CD4-positive, alpha-beta T cell (primary cell): ENCODE results near the gene AKT2. TPM values are rescaled to one million over a fixed set of nuclear protein-coding genes. Genes with fewer than 3 reads are reported as not detected.
"Not testable (repeated sequence)": the region's sequence is repeated elsewhere in the genome, so short reads cannot be mapped to it uniquely, and the experiment has no call there.

Experiments
- ATAC-seq: fragments of 200-7000 bp; cut with Tn5 transposase; one replicate; pipeline ENCODE4 v1.10.0; 2022; ENCODE audit warnings: mild to moderate bottlenecking; ENCODE audit not compliant: poor library complexity
- CTCF ChIA-PET: fragments of 350-600 bp; sonication (Branson Sonifier 250); formaldehyde crosslinking; loops from one replicate; lab custom pipeline; 2021; ENCODE audit warnings: antibody characterized with exemption, inconsistent platforms; lab: Charles Lee
- POLR2A ChIA-PET: fragments of 350-600 bp; sonication (Branson Sonifier 250); formaldehyde crosslinking; loops from one replicate; lab custom pipeline; 2021; ENCODE audit warnings: antibody characterized with exemption, inconsistent platforms; lab: Charles Lee
- DNase-seq, 14 experiments: peaks; one replicate each; pipeline ENCODE4 v3.0.0-alpha.2; 2013 to 2020; ENCODE audit warnings: mixed read lengths in 2 of 14
- H3K27ac ChIP-seq, 2 donors: one replicate each; pipeline versions ENCODE4 v1.5.1 to v1.7.0; 2013; ENCODE audit warnings: low read length in 2 of 2, low read depth in 1 of 2, mild to moderate bottlenecking in 1 of 2
- H3K27me3 ChIP-seq, 2 experiments: 1 replicate in 1 of 2; 2 replicates in 1 of 2; pipeline versions ENCODE4 v1.6.1 to v1.7.0; 2013; ENCODE audit warnings: low read length in 2 of 2, control low read depth in 1 of 2, mild to moderate bottlenecking in 1 of 2, moderate library complexity in 1 of 2; ENCODE audit not compliant: insufficient read depth in 2 of 2, control insufficient read depth in 1 of 2
- H3K36me3 ChIP-seq: one replicate; pipeline ENCODE4 v1.6.1; 2013; ENCODE audit warnings: low read length, control low read depth; ENCODE audit not compliant: insufficient read depth
- H3K4me1 ChIP-seq: one replicate; pipeline ENCODE4 v1.6.1; 2013; ENCODE audit warnings: low read length, control low read depth; ENCODE audit not compliant: insufficient read depth
- H3K4me3 ChIP-seq: one replicate; pipeline ENCODE4 v1.5.1; 2013; ENCODE audit warnings: mild to moderate bottlenecking, low read length, moderate library complexity
- H3K9me3 ChIP-seq, 2 experiments: 1 replicate in 1 of 2; 2 replicates in 1 of 2; pipeline versions ENCODE4 v1.6.1 to v1.7.0; 2013; ENCODE audit warnings: low read length in 2 of 2, mild to moderate bottlenecking in 2 of 2, control low read depth in 1 of 2, moderate library complexity in 1 of 2; ENCODE audit not compliant: control insufficient read depth in 1 of 2, insufficient read depth in 1 of 2
- H3K27ac Mint-ChIP-seq: one replicate; pipeline ENCODE4 v1.8.0; 2020; ENCODE audit warnings: mixed read lengths
- H3K27me3 Mint-ChIP-seq: one replicate; pipeline ENCODE4 v1.8.0; 2021; ENCODE audit warnings: mixed read lengths
- H3K36me3 Mint-ChIP-seq: one replicate; pipeline ENCODE4 v1.8.0; 2021; ENCODE audit warnings: low read depth, mixed read lengths
- H3K4me1 Mint-ChIP-seq: one replicate; pipeline ENCODE4 v1.8.0; 2021; ENCODE audit warnings: low read depth, mixed read lengths
- H3K4me3 Mint-ChIP-seq: one replicate; pipeline ENCODE4 v1.8.0; 2020; ENCODE audit warnings: mild to moderate bottlenecking, mixed read lengths
- H3K9me3 Mint-ChIP-seq: one replicate; pipeline ENCODE4 v1.8.0; 2020; ENCODE audit warnings: mixed read lengths
- CTCF ChIP-seq: fragments of 200-600 bp; IDR thresholded peaks from one replicate; pipeline ENCODE4 v1.8.0; 2022; ENCODE audit warnings: antibody characterized with exemption, mild to moderate bottlenecking
- intact Hi-C, 2 experiments: fragments of 100-400 bp; cut with DNase I in 1 of 2; cut with micrococcal nuclease in 1 of 2; formaldehyde crosslinking; loops; one replicate each; pipeline versions ENCODE4 v1.15.1 to v1.9.0; 2023 to 2025; cut with DNase I, micrococcal nuclease
- polyA plus RNA-seq, 2 donors: library from polyadenylated mRNA; unstranded; fragments of 120-200 nt; gene quantifications; one replicate each; pipeline ENCODE4 v1.2.1, GENCODE V29; 2013
- total RNA-seq, 174 experiments: library from RNA in 2 of 174; stranded (reverse) in 2 of 174; gene quantifications; one replicate each; pipeline ENCODE4 v1.2.3 and lab custom pipeline; 2021 to 2026

AKT2 gene
- total RNA-seq (100 to 1,000 TPM; 197 to 199 TPM), total RNA-seq (lab: John Stamatoyannopoulos, UW) (135 to 250 (median 174) reads per million in 172 experiments)
- 76.4 TPM for polyA plus RNA-seq (2013, experiment 1 of 2)
- 95.2 TPM for polyA plus RNA-seq (2013, experiment 2 of 2)

- Mint-ChIP-seq H3K27me3 (no peaks in the 10 kb centered on the region), H3K27ac (peak within 1 kb of the TSS; percentile 93), H3K36me3 (peaks cover 23% of the 10 kb centered on the region), H3K9me3 (no peaks in the 10 kb centered on the region), H3K4me3 (peak within 1 kb of the TSS; percentile 89), H3K4me1 (peaks cover 55% of the 10 kb centered on the region)
- intact Hi-C loops: loop anchor here (1.0 to 10.0 kb wide), 8 partner anchors 64 to 940 kb away; partner anchors contain the start of genes C19orf47 (in 2 of the 2), PLD3 (in 2 of the 2), LTBP4 (in 1 of the 2) and SAMD4B (in 1 of the 2)
- no peaks in the 10 kb centered on the region for H3K9me3 ChIP-seq
- H3K4me3 ChIP-seq: peak within 1 kb of the TSS; percentile 68
- ATAC-seq (peak; percentile 61), DNase-seq (peak in 13 of 14 experiments; percentile 12 to 88 (median 57))
- peak within 1 kb of the TSS; percentile 78 to 90 for H3K27ac ChIP-seq
- peaks cover 8% of the 10 kb centered on the region for H3K36me3 ChIP-seq
- TF ChIP-seq CTCF: no peak
- ChIA-PET CTCF (interaction anchor here (2.3 kb wide), 1 partner anchor 21 kb away, joined by 7 read pairs; no protein-coding TSS in a partner anchor), POLR2A (interaction anchor here (0.8 to 2.0 kb wide), 16 partner anchors 10 to 1911 kb away, joined by 3 to 11 read pairs (median 4); partner anchors contain the start of genes C19orf47, DYRK1B, HNRNPUL1 and PLD3)
- no peaks in the 10 kb centered on the region for H3K27me3 ChIP-seq
- peaks cover 61% of the 10 kb centered on the region for H3K4me1 ChIP-seq
Observed at GRCh38 chr19:40284501-40285352, at the start of gene AKT2. AKT2 (minus strand) TSS chr19:40285345; CDS start chr19:40265267, 20,078 bp downstream.

GRCh38 chr19:40333083-40333482 lies 47.9 kb upstream of the AKT2 start:
- not testable (repeated sequence) for ATAC-seq

DNA sequence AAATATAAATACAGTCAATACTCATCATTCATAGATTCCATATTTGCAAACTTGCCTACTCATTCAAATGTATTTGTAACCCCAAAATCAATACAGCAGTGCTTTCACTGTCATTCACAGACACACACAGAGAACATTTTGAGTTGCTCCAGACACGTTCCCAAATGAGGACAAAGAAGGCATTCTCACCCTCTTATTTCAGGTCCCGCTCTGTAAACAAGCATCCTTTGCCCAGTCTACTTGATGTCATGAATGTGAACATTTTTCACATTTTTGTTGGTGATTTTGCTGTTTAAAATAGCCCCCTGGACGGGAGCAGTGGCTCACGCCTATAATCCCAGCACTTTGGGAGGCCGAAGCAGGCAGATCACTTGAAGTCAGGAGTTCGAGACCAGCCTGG lies 47.5 kb upstream of the AKT2 start:
- H3K27ac ChIP-seq: no peak overlapping the region
- no peaks in the 10 kb centered on the region for H3K9me3 Mint-ChIP-seq
- H3K9me3 ChIP-seq: no peaks in the 10 kb centered on the region
- no peak for DNase-seq
- peaks cover 66% of the 10 kb centered on the region for H3K36me3 ChIP-seq
- intact Hi-C loops: no loop called here
- H3K4me1 ChIP-seq: no peaks in the 10 kb centered on the region
- no peak overlapping the region for H3K4me3 Mint-ChIP-seq
- no peak overlapping the region for H3K4me3 ChIP-seq
- no peaks in the 10 kb centered on the region for H3K4me1 Mint-ChIP-seq
- H3K27me3 Mint-ChIP-seq: no peaks in the 10 kb centered on the region
- H3K27ac Mint-ChIP-seq: no peak overlapping the region
- no peak for TF ChIP-seq CTCF
- ChIA-PET POLR2A (no interaction called here), CTCF (no interaction called here)
- H3K36me3 Mint-ChIP-seq: peaks cover 78% of the 10 kb centered on the region
- no peaks in the 10 kb centered on the region for H3K27me3 ChIP-seq
- no peak for ATAC-seq

More at GRCh38 chr19:40333083-40333482, 47.9 kb upstream of the AKT2 start:
- H3K9me3 ChIP-seq, DNase-seq, CTCF ChIA-PET, H3K27ac ChIP-seq, H3K4me1 Mint-ChIP-seq, H3K27ac Mint-ChIP-seq, POLR2A ChIA-PET, H3K4me1 ChIP-seq, H3K4me3 Mint-ChIP-seq, H3K4me3 ChIP-seq, intact Hi-C loops, H3K27me3 ChIP-seq, H3K27me3 Mint-ChIP-seq, H3K9me3 Mint-ChIP-seq: not testable (repeated sequence)
- H3K36me3 ChIP-seq: peaks cover 62% of the 10 kb centered on the region
- H3K36me3 Mint-ChIP-seq: peaks cover 74% of the 10 kb centered on the region
